GM12875 (cell line): ENCODE data around the gene MYL11.
"Not testable (repeated sequence)": the region's sequence is repeated elsewhere in the genome, so short reads cannot be mapped to it uniquely, and the experiment has no call there.

Source experiments
- H3K4me3 ChIP-seq: one replicate; pipeline ENCODE4 v1.5.1; 2011; ENCODE audit warnings: low read depth, low read length, control low read depth
- CTCF ChIP-seq: IDR thresholded peaks from 2 replicates; pipeline ENCODE4 v1.5.1; 2011; ENCODE audit warnings: low read depth, mild to moderate bottlenecking, control low read depth, inconsistent platforms, low read length, moderate library complexity, borderline replicate concordance; ENCODE audit not compliant: insufficient read depth

Gene MYL11

GRCh38 chr16:30395155-30395991, 20.8 kb downstream of the MYL11 start, which contains the start of gene ZNF48:
Gene ZNF48 (plus strand): TSS chr16:30395420. CDS start chr16:30395795, 375 bp downstream.
- peak within 1 kb of the TSS; percentile 73 for H3K4me3 ChIP-seq
- peak; percentile 51; the same call in 1 of the 2 replicates for TF ChIP-seq CTCF

- peak overlapping the region; percentile 73 for H3K4me3 ChIP-seq
- TF ChIP-seq CTCF: no peak
These were observed 21.5 kb downstream of the MYL11 start for GRCh38 chr16:30395992-30396585.

GRCh38 chr16:30396627-30397026, 22.0 kb downstream of the MYL11 start:
- H3K4me3 ChIP-seq: not testable (repeated sequence)

GRCh38 chr16:30397056-30397455, 22.5 kb downstream of the MYL11 start:
- no peak overlapping the region for H3K4me3 ChIP-seq
- TF ChIP-seq CTCF: no peak

GRCh38 chr16:30397776-30398660, 23.4 kb downstream of the MYL11 start:
- TF ChIP-seq CTCF: no peak
- no peak overlapping the region for H3K4me3 ChIP-seq

- H3K4me3 ChIP-seq: no peak overlapping the region
- no peak for TF ChIP-seq CTCF
These were observed 24.2 kb downstream of the MYL11 start for GRCh38 chr16:30398661-30399434.
